ENCODE measurements around the gene CTRB2.
A peak's percentile ranks its signal among the peaks of the same experiment; 100 is the strongest.

CTRB2 gene

GRCh38 chr16:75239542-75240122 lies 32.7 kb upstream of the CTRB2 start:
- DNase-seq (ENCODE audit: insufficient read length) (no peak), FAIRE-seq (no peak)
- TF ChIP-seq TAF1 (IDR thresholded peaks at IDR 0.05; ENCODE audit: borderline replicate concordance, low read depth, low read length) = no peak
- TF ChIP-seq POLR2A (IDR thresholded peaks at IDR 0.05; ENCODE audit: low read depth, low read length) = no peak
- TF ChIP-seq POLR2AphosphoS5 (IDR thresholded peaks at IDR 0.05; ENCODE audit: low read depth, low read length) = no peak

GRCh38 chr16:75238853-75239541 lies 32.0 kb upstream of the CTRB2 start:
- FAIRE-seq (peak; percentile 30), DNase-seq (ENCODE audit: insufficient read length) (no peak)
- TF ChIP-seq POLR2AphosphoS5 (IDR thresholded peaks at IDR 0.05; ENCODE audit: low read depth, low read length) (no peak), POLR2A (IDR thresholded peaks at IDR 0.05; ENCODE audit: low read depth, low read length) (no peak)

- FAIRE-seq = no peak
- no peak for TF ChIP-seq TAF1 (IDR thresholded peaks at IDR 0.05; ENCODE audit: borderline replicate concordance, low read depth, low read length)
- TF ChIP-seq POLR2A (IDR thresholded peaks at IDR 0.05; ENCODE audit: low read depth, low read length) = no peak
- no peak for TF ChIP-seq POLR2AphosphoS5 (IDR thresholded peaks at IDR 0.05; ENCODE audit: low read depth, low read length)
- no peak for DNase-seq (ENCODE audit: insufficient read length)
Measured at GRCh38 chr16:75238132-75238852, 31.3 kb upstream of the CTRB2 start.

- TF ChIP-seq POLR2AphosphoS5 (IDR thresholded peaks at IDR 0.05; ENCODE audit: low read depth, low read length) (no peak), POLR2A (IDR thresholded peaks at IDR 0.05; ENCODE audit: low read depth, low read length) (no peak), TAF1 (IDR thresholded peaks at IDR 0.05; ENCODE audit: borderline replicate concordance, low read depth, low read length) (no peak)
- DNase-seq (ENCODE audit: insufficient read length) = no peak
- no peak for FAIRE-seq
Measured at GRCh38 chr16:75237398-75238131, 30.6 kb upstream of the CTRB2 start.

GRCh38 chr16:75236736-75237397 lies 29.9 kb upstream of the CTRB2 start:
- DNase-seq (ENCODE audit: insufficient read length) = no peak
- no peak for TF ChIP-seq POLR2A (IDR thresholded peaks at IDR 0.05; ENCODE audit: low read depth, low read length)
- no peak for TF ChIP-seq TAF1 (IDR thresholded peaks at IDR 0.05; ENCODE audit: borderline replicate concordance, low read depth, low read length)
- no peak for TF ChIP-seq POLR2AphosphoS5 (IDR thresholded peaks at IDR 0.05; ENCODE audit: low read depth, low read length)
- FAIRE-seq = no peak

- DNase-seq (ENCODE audit: insufficient read length) (no peak), FAIRE-seq (no peak)
- TF ChIP-seq POLR2A (IDR thresholded peaks at IDR 0.05; ENCODE audit: low read depth, low read length) (no peak), TAF1 (IDR thresholded peaks at IDR 0.05; ENCODE audit: borderline replicate concordance, low read depth, low read length) (no peak), POLR2AphosphoS5 (IDR thresholded peaks at IDR 0.05; ENCODE audit: low read depth, low read length) (no peak)
Measured at GRCh38 chr16:75236232-75236631, 29.3 kb upstream of the CTRB2 start.

- TF ChIP-seq POLR2A (IDR thresholded peaks at IDR 0.05; ENCODE audit: low read depth, low read length) = no peak
- no peak for TF ChIP-seq POLR2AphosphoS5 (IDR thresholded peaks at IDR 0.05; ENCODE audit: low read depth, low read length)
- TF ChIP-seq TAF1 (IDR thresholded peaks at IDR 0.05; ENCODE audit: borderline replicate concordance, low read depth, low read length) = no peak
- DNase-seq (ENCODE audit: insufficient read length) = no peak
- FAIRE-seq = no peak
Measured at GRCh38 chr16:75235721-75236193, 28.8 kb upstream of the CTRB2 start.

- FAIRE-seq = no peak
- no peak for DNase-seq (ENCODE audit: insufficient read length)
- no peak for TF ChIP-seq TAF1 (IDR thresholded peaks at IDR 0.05; ENCODE audit: borderline replicate concordance, low read depth, low read length)
- no peak for TF ChIP-seq POLR2A (IDR thresholded peaks at IDR 0.05; ENCODE audit: low read depth, low read length)
- no peak for TF ChIP-seq POLR2AphosphoS5 (IDR thresholded peaks at IDR 0.05; ENCODE audit: low read depth, low read length)
Measured at GRCh38 chr16:75234856-75235696, 28.1 kb upstream of the CTRB2 start.

- TF ChIP-seq POLR2AphosphoS5 (IDR thresholded peaks at IDR 0.05; ENCODE audit: low read depth, low read length) (no peak), TAF1 (IDR thresholded peaks at IDR 0.05; ENCODE audit: borderline replicate concordance, low read depth, low read length) (no peak), POLR2A (IDR thresholded peaks at IDR 0.05; ENCODE audit: low read depth, low read length) (no peak)
- no peak for FAIRE-seq
- no peak for DNase-seq (ENCODE audit: insufficient read length)
Measured at GRCh38 chr16:75233611-75233938, 26.6 kb upstream of the CTRB2 start.

GRCh38 chr16:75231570-75231969 lies 24.6 kb upstream of the CTRB2 start:
- FAIRE-seq = no peak
- DNase-seq (ENCODE audit: insufficient read length) = no peak
- TF ChIP-seq POLR2AphosphoS5 (IDR thresholded peaks at IDR 0.05; ENCODE audit: low read depth, low read length) = no peak
- TF ChIP-seq POLR2A (IDR thresholded peaks at IDR 0.05; ENCODE audit: low read depth, low read length) = no peak
- TF ChIP-seq TAF1 (IDR thresholded peaks at IDR 0.05; ENCODE audit: borderline replicate concordance, low read depth, low read length) = no peak
